Gastrocnemius medialis (tissue), 4 donors: ENCODE data around the gene UNK.

Source experiments
- POLR2A ChIP-seq, 2 donors: fragments of 450-650 bp; IDR thresholded peaks; one replicate each; pipeline ENCODE4 v1.6.1; 2017; ENCODE audit warnings: antibody characterized with exemption in 2 of 2, mild to moderate bottlenecking in 2 of 2, moderate library complexity in 2 of 2
- TF ChIP-seq, protein P1 (sequence below), 5 experiments: fragments of 450-650 bp in 3 of 5; fragments of 200-600 bp in 2 of 5; sonication (generic) in 2 of 5; IDR thresholded peaks in 4 of 5; conservative IDR thresholded peaks in 1 of 5; 1 replicate in 4 of 5; 2 replicates in 1 of 5; pipeline ENCODE4 v1.5.1; 2016 to 2019; ENCODE audit warnings: antibody characterized with exemption in 5 of 5, mild to moderate bottlenecking in 3 of 5, moderate library complexity in 3 of 5

DNA sequence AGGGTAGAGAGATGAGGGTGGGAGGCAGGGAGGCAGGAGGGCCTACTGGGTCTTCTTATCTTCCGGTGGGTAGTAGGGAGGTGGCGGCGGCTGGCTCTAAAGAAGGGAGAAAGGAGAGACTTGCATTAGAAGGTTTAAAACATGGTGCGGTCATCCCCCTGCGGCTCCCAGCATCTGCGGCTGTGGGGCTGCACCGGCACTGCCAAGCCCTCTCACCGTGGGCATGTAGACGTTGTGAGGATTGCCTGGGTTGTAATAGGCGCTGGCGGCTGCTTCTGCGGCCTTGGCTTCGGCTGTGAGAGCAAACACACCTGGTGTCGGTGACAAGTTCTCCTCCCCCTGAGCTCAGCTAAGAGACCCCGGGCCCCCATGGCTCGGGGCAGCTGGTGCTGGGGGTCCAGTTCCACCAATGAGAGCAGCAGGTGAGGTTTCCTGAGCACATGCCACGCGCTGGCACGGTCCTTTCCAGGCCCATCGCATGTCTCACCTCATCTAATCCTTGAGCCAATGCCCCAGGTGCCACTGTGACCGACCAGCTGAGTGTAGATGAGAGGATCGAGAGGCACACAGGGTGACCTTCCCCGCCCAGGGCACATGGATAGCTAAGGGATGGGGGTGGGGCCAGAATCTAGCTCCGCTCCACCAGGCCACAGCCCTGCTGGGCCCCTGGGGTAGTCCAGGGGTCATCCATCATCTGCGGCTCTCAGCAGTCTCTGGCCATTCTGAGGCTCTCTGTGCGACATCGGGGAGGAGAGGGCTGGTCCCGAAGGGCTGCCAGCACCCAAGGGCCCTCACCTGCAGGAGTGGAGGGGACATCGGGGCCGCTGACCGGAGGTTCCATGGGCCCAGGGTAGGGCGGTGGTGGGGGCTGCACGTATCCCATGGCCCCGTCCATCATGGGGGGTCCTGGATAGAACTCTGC is 62.3 kb downstream of the UNK start:
- TF ChIP-seq, protein P1, sequence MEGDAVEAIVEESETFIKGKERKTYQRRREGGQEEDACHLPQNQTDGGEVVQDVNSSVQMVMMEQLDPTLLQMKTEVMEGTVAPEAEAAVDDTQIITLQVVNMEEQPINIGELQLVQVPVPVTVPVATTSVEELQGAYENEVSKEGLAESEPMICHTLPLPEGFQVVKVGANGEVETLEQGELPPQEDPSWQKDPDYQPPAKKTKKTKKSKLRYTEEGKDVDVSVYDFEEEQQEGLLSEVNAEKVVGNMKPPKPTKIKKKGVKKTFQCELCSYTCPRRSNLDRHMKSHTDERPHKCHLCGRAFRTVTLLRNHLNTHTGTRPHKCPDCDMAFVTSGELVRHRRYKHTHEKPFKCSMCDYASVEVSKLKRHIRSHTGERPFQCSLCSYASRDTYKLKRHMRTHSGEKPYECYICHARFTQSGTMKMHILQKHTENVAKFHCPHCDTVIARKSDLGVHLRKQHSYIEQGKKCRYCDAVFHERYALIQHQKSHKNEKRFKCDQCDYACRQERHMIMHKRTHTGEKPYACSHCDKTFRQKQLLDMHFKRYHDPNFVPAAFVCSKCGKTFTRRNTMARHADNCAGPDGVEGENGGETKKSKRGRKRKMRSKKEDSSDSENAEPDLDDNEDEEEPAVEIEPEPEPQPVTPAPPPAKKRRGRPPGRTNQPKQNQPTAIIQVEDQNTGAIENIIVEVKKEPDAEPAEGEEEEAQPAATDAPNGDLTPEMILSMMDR (IDR thresholded peaks at IDR 0.05 in 4 of 5, conservative IDR thresholded peaks at IDR 0.05 in 1 of 5), result no peak
- TF ChIP-seq POLR2A (IDR thresholded peaks at IDR 0.05), result no peak
